Sigmoid colon (tissue), 4 donors: Measurements from ENCODE around the gene HCN2.

Experiments used
- EP300 ChIP-seq, 4 donors: sonication (generic); formaldehyde crosslinking; IDR thresholded peaks; one replicate each; pipeline ENCODE4 v1.6.1; 2017; ENCODE audit warnings: antibody characterized with exemption in 4 of 4
- POLR2A ChIP-seq, 2 donors: fragments of 450-650 bp; IDR thresholded peaks; one replicate each; pipeline ENCODE4 v1.6.1; 2016; ENCODE audit warnings: antibody characterized with exemption in 2 of 2, mild to moderate bottlenecking in 2 of 2, moderate library complexity in 2 of 2
- POLR2AphosphoS5 ChIP-seq, 4 donors: sonication (generic); formaldehyde crosslinking; IDR thresholded peaks; one replicate each; pipeline ENCODE4 v1.6.1; 2017; ENCODE audit warnings: antibody characterized with exemption in 4 of 4
- TF ChIP-seq, protein P1 (sequence below), 4 experiments: fragments of 450-650 bp in 3 of 4; fragments of 200-600 bp in 1 of 4; IDR thresholded peaks; one replicate each; pipeline ENCODE4 v1.5.1; 2016 to 2019; ENCODE audit warnings: antibody characterized with exemption in 4 of 4, mild to moderate bottlenecking in 3 of 4, moderate library complexity in 2 of 4

GRCh38 chr19:591099-591958, 1.6 kb downstream of the HCN2 start:
- TF ChIP-seq EP300 (IDR thresholded peaks at IDR 0.05) = no peak
- TF ChIP-seq, protein P1, sequence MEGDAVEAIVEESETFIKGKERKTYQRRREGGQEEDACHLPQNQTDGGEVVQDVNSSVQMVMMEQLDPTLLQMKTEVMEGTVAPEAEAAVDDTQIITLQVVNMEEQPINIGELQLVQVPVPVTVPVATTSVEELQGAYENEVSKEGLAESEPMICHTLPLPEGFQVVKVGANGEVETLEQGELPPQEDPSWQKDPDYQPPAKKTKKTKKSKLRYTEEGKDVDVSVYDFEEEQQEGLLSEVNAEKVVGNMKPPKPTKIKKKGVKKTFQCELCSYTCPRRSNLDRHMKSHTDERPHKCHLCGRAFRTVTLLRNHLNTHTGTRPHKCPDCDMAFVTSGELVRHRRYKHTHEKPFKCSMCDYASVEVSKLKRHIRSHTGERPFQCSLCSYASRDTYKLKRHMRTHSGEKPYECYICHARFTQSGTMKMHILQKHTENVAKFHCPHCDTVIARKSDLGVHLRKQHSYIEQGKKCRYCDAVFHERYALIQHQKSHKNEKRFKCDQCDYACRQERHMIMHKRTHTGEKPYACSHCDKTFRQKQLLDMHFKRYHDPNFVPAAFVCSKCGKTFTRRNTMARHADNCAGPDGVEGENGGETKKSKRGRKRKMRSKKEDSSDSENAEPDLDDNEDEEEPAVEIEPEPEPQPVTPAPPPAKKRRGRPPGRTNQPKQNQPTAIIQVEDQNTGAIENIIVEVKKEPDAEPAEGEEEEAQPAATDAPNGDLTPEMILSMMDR (IDR thresholded peaks at IDR 0.05) = no peak
- no peak for TF ChIP-seq POLR2A (IDR thresholded peaks at IDR 0.05)
- no peak for TF ChIP-seq POLR2AphosphoS5 (IDR thresholded peaks at IDR 0.05)
